Stimulated activated CD4-positive, alpha-beta T cell treated with anti-CD3 and anti-CD28 coated beads, Interleukin-1b, Interleukin-23, amount 100 ng/mL, for 24 hours (primary cell): ENCODE measurements around the gene TATDN3.
A peak's percentile ranks its signal among the peaks of the same experiment; 100 is the strongest.
"Not testable (repeated sequence)": the region's sequence is repeated elsewhere in the genome, so short reads cannot be mapped to it uniquely, and the experiment has no call there.

Experiments used
- DNase-seq, 4 experiments: peaks; one replicate each; pipeline ENCODE4 v3.0.0-alpha.2; 2020; ENCODE audit warnings: low read depth in 4 of 4, low spot score in 1 of 4

Gene TATDN3

DNA sequence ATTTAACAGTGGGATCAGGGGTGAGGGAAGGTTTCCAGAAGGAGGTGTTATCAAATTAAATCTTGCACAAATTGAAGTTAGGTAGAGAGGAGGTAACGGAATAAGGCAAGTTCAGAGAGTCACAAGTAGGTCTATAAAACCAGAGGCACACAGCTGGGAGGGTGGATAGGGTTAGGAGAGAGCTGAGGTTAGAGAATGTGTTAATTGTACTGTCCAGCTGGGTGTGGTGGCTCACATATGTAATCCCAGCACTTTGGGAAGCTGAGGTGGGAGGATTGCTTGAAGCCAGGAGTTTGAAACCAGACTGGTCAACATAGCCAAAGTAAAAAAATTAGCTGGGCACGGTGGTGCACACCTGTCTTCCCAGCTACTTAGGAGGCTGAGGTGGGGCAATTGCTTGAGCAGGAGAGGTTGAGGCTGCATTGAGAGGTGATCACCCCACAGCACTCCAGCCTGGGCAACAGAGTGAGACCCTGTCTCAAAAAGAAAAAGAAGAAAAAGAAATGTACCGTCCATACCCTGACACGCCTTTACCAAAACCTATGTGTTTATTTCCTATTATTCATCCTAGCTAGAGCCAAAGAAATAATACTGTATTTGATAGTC, 35.6 kb downstream of the TATDN3 start:
- no peak for DNase-seq

- DNase-seq, result no peak
Observed at GRCh38 chr1:212827831-212828278, 36.2 kb downstream of the TATDN3 start.

GRCh38 chr1:212828395-212828794, 36.7 kb downstream of the TATDN3 start:
- no peak for DNase-seq

DNA sequence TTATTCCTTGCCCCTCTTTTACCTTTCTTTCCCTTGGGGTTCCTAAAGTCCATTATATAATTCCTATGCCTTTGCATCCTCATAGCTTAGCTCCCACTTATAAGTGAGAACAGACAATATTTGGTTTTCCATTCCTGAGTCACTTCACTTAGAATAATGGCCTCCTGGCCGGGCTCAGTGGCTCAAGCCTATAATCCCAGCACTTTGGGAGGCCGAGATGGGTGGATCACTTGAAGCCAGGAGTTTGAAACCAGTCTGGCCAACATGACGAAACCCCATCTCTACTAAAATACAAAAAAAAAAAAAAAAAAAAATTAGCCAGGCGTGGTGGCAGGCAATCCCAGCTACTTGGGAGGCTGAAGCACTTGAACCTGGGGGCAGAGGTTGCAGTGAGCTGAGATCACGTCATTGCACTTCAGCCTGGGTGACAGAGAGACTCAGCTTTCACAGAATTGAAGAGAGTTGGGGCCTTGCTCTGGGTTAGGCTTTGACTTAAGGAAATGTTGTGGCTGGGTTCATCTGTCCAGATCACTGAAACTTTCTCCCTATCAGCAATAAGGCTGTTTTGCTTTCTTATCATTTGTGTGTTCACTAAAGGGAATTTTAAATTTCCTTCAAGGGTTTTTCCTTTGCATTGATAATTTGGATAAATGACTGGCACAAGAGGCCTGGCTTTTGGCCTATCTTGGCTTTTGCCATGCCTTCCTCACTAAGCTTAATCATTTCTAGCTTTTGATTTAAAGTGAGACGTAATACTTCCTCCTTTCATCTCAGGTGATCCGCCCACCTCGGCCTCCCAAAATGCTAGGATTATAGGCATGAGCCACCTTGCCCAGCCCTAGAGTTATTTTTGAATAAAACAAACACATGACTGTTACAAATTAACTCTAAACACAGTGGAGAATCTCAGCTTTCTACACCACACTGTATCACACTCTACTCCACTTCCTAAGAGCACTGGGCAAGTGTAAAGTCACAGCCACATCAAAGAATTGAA, 41.8 kb downstream of the TATDN3 start:
- not testable (repeated sequence) for DNase-seq

DNA sequence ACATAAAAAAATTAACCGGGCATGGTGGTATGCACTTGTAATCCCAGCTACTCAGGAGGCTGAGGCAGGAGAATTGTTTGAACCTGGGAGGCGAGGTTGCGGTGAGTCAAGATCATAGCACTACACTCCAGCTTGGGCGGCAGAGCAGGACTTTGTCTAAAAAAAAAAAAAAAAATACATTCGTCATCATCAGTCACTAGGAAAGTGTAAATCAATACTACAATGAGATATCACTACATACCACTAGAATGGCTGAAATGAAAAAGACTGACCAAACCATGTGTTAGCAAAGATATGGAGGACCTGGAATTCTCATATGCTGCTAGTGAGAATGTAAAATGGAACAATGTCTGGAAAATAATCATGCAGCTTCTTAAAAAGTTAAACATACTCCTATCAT, 46.5 kb downstream of the TATDN3 start:
- no peak for DNase-seq

DNA sequence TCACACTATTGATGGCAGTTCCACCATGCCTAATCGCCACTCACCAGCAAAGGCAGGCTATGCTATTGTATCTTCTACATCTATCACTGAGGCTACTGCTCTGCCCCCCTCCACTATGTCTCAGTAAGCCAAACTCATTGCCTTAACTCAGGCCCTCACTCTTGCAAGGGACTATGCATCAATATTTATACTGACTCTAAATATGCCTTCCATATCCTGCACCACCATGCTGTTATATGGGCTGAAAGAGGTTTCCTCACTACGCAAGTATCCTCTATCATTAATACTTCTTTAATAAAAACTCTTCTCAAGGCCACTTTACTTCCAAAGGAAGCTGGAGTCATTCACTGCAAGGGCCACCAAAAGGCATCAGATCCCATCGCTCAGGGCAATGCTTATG, 52.8 kb downstream of the TATDN3 start:
- not testable (repeated sequence) for DNase-seq

- no peak for DNase-seq
Observed at GRCh38 chr1:212847549-212847948, 55.9 kb downstream of the TATDN3 start, which contains the start of gene SPATA45. Gene SPATA45, minus strand, starts transcription at chr1:212847649. Its CDS starts 11,500 bp downstream, at chr1:212836149.

GRCh38 chr1:212852105-212852688, 60.5 kb downstream of the TATDN3 start:
- DNase-seq, result no peak

- DNase-seq, result no peak
Observed at GRCh38 chr1:212853658-212854057, 62.0 kb downstream of the TATDN3 start.

DNA sequence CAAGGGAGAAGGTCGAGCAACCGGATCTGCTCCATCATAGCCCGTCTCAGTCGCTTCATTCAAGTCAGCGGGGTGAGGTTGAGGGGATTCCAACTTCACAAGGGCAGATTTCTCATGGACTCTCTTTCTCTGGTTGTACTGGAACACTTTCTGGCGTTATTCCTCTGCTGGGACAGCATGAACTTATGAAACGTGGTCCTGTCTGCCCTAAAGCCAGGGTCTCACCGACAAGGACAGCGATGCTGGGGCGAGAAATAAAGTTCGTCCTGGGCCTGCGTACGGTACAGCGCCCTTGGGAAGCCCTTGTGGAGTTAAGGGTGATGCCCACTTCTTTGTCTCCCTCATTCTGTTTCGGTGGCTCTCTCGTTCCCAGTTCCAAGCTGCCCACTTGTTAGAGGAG, 65.1 kb downstream of the TATDN3 start:
- DNase-seq, result no peak

GRCh38 chr1:212857992-212858460, 66.3 kb downstream of the TATDN3 start, which contains the start of gene FLVCR1:
Gene FLVCR1, plus strand, starts transcription at chr1:212858275. Its CDS starts 178 bp downstream, at chr1:212858453.
- peak; percentile 77 to 95 (median 83) for DNase-seq

- DNase-seq, result peak in 2 of 4 experiments; percentile 2 to 6
Observed at GRCh38 chr1:212858461-212859265, 67.0 kb downstream of the TATDN3 start.

DNA sequence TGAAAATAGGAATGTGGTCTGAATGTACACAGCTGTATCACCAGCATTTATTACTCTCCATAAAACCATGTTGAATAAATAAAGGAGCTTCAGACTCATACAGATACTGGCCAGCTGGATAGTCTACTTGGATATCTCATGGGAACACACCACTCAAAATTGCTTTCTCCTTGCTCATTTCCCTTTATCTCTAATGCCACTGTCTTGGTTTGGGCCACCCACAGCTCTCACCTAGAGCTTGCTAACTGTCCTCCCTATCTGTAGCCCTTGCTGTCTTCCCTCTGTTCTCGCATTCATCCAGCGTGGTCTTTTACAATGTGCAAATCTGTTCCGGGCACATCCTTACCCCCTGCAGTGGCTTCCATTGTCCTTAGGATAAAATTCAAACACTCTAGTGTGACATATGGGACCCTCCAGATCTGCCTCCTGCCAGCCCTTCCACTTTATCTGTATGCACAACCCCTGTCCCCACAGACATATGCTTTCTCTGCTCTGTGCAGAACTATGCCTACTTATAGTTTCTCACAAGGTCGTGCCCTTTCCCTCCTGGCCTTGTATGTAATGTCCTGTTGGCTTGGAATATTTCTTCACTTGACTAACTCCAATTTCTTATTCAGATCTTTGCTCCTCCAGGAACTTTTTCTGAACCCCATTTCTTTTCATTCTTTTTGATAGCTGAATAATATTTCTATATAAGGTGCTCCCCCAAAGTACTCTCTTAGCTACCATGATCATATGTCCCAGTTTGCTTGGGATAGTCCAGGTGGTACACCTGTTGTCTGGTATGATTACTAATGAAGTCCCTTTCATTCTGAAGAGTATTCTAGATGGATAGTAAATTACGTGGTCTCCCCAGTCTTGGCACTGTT, 69.3 kb downstream of the TATDN3 start:
- no peak for DNase-seq

- no peak for DNase-seq
Observed at GRCh38 chr1:212862111-212862690, 70.5 kb downstream of the TATDN3 start.

GRCh38 chr1:212863345-212863744, 71.7 kb downstream of the TATDN3 start:
- not testable (repeated sequence) for DNase-seq

DNA sequence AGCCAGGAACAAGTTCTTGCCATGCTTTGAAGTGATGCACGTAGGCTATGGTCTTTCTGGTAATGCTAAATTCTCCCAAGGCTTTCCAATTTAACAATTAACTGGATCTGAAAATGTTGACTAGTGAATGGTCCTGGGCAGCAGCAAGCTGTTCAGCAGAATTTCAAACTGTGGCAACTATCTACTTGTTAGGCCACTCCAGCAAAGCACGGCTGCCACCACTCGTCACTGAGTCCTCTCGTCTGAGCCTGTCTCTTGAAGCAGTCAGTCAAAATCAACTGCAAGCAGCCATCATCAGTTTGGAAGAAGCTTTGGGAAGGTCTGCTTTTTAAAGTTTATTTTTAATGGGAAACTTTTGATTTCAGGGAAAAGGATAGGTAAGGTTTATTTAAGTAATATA, 72.5 kb downstream of the TATDN3 start:
- DNase-seq, result no peak
